Stimulated activated CD4-positive, alpha-beta T cell treated with anti-CD3 and anti-CD28 coated beads, Interleukin-1b, Interleukin-23, amount 100 ng/mL, for 4 hours (primary cell): ENCODE data around the gene OCA2.

Experiments used
- DNase-seq, 2 donors: peaks; one replicate each; pipeline ENCODE4 v3.0.0-alpha.2; 2020; ENCODE audit warnings: low read depth in 2 of 2

The OCA2 gene

DNA sequence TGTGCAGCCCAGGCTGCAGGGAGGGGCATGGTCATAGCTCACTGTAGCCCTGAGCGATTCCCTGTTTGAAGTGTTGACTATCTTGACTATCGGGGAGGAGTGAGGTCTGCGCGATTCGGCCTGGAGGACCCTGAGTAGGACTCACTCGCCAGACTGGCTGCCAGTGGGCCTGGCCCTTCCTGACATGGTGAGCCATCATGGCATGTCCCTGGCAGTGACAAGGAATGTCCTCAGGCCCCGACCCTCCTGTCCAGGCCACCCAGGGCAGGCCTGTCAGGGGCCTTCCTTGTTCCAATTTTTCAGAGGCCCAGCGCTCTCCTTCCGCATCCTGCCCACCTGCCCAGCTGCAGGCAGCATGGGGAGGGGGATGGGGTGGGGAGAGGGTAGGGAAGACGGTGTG lies 5.2 kb upstream of the OCA2 start:
- DNase-seq, result no peak

DNA sequence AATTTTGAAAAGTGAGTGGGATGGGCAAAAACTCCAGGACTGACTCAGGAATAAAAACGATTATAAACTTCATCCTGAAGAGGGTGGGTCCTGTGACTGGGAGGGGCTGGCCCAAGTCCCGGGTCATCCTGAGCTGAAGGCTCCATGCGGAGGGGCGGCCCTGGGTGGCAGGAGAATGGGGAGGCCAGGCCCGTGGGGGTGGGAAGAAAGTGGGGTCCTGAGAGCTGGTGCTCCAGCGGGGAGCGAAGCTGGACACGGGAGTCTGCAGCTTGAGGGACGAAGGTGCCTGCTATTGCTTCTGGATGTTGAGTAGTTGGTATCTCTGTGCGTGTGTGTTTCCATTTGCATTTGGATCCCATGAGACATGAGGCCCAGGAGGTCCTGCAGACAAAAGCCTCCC lies 4.7 kb upstream of the OCA2 start:
- no peak for DNase-seq

DNA sequence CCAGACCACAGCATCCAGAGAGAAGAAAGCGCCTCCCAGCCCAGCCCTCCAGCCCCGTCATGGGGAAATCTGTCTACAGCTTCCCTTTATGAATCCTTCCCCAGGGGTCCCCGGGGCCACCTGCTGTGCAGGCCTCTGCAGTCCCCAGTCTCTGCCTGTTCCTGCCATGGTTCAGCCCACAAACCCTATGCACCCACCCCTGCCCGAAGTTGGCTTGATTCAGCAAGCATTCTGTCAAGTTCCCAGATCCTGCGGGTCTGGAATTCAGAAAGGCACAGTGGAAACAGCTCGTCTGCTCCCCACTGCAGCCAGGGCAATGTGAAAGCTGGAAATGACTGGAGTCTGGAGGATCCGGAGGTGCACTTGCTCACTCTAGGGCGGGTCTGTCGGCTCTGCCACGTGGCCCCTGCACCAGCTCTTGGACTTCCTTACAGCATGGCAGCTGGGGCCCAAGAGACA lies 2.9 kb upstream of the OCA2 start:
- no peak for DNase-seq

DNA sequence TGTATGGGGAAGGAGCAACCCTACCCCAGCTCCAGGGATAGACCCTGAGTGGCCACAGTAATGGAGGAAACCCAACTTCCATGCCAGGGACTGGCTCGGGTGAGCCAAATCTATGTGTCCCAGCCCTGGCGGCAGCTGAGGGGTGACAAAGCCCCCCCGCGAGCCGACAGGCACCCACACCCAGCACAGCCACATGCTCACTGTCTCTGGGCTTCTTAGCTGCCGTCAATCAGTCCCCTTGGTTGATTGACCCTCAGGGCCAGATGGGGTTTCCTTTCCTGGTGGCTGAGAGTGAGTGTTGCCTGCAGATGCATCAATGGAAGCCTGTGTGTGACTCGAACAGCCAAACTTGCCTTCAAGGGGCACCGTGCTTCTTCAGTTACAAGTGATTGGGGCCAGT lies 2.1 kb upstream of the OCA2 start:
- no peak for DNase-seq

DNA sequence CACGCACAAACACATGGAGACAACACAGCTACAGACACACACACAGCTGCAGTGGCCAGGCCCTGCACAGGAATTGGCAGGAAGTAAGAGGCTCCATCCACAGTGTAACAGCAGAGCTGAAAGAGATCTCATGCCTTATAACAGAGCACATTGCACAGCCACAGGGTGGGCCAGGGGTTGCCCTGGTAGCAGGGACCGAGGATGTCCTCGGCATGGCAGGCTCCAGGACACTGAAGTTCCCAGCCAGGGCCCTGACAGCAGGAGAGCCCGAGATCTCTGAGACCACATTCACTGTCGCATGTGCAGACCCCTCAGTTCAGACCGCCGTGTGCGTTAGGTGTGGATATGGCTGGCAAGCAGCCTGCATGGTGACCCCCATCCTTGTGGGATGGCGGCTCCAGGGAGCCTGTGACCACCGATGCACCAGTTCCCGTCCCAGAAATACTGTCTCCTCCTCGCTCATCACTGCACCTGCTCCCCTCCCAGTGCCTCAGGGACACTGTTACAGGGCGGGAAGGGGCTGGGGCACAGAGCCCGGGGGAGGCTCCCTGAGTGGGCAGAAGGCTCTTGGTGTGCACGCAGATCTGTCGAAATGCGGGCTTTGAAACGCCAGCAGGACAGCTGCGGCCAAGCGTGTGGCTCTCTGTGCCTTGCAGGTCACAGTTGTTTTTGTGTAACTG lies 1.5 kb upstream of the OCA2 start:
- no peak for DNase-seq

DNA sequence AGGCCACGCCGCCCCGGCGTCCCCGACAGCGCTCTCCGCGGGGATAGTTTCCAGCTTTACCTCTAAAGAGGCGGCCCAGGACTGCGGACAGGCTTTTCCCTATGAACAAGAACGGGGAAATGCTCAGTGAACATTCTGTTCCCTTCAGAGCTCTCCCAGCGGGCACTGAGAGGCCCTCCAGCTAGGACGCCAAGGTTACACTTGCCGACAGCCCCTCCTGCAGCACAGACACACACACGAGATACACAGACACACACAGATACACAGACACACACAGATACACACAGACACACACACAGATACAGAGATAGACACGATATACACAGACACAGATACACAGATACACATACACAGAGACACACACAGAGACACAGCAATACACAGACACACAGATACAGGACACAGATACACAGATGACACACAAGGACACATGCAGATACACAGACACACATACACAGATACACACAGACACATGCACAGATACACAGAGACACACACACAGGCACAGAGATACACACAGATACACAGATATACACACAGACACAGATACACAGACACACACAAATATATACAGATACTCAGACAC lies 533 bp upstream of the OCA2 start:
- no peak for DNase-seq

DNA sequence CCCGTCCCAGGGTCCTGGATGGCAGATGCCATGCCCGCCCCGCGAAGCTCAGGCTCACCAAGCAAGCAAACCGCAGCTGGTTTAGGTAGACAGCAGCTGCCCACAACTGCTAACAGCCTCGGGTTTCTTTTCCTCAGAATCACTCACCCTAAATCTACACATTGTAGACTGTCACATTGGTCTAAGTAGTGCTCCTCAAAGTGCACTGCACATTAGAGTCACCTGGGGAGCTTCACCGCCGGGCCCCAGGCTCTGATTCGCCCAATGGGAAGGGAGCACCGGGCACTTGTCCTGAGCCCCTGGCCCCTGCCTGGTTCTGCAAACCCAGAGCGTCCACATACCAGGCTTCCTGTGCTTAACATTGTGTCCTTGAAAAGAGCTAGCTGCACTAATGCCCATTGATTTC lies 752 bp downstream of the OCA2 start:
- no peak for DNase-seq

DNA sequence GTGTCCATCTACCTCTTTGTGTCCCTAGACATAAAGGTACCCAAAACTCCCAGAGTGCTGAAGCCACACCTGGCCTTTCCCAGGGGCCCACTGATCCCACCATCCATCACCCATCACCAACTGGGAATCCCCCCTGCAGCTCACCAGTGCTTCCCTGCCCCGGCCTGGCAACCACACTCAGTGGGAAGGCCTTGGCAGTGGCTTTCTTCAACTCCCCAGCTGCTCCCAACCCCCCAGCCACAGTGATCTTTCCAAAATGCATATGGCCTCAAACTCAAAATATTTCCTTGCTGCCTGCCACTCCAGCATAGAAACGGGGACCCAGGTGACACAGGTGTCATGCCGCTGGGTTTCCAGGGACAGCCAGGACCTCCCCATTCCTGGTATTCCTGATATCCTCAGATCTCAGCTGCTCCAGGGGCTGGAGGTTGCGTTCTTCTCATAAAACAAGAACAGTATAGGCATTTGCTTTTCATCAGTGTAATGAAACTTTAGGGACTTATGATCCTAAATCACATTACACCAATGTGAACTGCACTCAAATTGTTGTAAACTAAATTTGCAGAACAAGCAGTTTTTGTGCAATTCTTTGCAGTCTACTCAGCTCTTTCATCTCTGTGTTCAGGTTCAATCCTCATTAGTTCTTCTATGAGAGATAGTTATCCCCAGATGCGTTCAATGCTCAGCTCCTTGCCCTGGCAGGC lies 1.3 kb downstream of the OCA2 start:
- DNase-seq, result no peak

DNA sequence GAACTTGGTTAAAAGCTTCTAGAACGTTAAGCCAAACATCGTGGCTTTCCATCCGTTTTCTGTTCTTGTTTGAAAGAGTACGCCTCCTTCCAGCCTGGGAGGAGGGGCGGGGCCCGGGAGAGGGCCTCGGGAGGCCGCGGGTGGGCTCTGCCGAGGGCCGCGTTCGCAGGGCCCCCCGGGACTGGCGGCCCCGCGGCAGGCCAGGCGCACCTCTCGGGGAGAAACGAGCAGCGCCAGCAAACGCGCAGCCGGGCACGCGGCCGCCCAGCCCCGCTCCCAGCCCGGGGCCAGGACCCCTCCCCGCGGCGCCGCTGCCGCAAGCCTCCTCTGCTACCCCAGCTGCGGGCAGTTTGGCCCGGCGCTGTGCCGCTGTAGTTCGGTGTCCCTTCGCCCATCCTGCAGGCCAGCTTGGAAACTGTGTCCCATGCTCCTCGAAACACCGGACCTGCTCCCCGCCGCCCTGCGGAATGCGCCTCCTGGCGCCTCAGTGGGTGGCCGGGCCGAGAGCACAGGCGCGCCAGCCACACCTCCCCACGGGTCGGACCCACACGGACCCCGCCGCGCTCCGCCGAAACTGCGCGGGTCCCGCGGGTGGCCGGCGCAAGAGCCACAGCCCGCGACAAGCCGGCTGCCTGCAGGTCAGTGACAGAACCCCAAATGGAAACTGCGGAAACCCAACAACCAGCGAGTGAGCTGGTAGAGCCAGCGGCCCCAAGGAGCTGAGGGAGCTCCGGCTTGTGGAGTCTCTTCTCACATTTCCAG lies 2.3 kb downstream of the OCA2 start:
- no peak for DNase-seq

DNA sequence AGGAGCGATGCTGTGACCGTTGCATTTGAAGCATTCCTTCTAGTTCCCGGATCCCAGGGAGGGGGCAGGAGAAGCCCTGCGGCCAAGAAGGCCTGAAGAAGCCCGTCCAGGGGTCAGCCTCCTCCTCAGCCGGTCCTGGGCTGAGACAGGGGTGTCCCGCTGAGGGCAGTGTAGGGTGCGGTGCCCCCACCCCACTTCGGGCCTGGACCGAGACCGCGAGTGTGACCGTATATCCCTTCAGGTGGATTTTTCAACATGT lies 2.8 kb downstream of the OCA2 start:
- no peak for DNase-seq

DNA sequence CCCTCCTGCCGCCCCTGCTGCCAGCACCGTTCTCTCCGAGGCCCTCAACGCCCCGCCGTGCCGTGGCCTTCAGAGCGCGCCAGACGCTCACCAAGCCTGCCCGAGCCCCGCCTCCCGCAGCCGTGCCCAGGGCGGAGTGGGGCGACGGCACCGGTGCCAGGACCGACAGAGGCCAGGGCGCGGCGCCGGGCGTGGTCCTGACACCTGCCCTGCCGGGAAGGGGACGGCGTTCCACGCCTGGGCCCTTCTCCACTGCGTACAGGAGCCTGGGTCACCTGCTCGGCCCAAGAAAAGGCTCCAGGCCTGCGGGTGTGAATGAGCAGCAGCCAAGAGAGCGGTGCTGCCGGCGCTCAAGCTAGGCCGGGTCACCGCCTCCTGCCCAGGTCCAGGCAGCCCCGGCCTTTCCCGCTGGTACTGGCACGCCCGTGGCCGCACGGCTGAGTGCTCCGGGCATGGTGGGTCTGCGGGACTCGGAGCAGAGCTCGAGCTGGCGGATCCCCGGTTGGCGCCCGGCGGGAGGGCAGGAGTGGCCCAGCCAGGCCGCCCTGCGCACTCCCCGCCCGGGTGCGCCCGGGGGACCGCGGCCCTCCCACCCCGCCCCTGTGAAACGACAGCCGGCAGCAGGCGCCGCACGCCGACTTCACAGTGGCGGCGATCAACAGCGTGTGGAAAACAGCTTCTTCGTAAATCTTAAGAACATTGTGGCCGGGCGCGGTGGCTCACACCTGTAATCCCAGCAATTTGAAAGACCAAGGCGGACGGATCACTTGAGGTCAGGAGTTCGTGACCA lies 4.2 kb downstream of the OCA2 start:
- DNase-seq, result peak in 1 of 2 donors; percentile 32

DNA sequence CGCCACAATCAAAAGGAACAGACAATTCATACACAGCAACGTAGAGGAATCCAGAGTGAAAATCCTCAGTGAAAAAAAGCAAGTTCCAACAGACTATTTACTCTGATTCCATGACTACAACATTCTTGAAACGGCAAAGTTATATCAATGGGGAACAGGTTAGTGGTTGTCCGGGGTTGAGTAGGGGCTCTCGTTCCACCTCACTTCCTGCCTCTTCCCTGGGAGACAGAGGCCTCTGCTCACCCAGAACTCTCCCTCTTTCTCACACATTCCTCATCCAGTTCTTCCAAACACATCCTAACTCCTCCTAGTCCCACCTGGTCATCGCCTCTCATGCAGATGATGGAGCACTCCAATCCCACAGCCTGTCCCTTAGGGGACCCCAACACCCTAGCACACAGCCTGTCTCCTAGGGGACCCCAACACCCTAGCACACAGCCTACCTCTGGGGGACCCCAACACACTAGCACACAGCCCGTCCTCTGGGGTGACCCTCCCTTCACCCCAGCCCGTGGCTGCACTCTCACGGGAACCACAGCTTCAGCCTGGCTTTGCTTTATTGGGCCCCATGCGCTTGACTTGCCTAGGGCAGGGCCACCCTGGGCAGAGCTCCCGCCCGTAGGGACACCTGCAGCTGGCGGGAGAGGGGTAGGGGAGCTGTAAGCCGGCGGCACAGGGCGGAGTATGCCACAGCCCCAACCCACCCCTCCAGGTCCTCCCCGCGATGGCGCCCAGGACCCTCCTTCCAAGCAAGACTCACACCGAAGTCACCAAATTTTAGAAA lies 5.2 kb downstream of the OCA2 start:
- DNase-seq, result no peak

DNA sequence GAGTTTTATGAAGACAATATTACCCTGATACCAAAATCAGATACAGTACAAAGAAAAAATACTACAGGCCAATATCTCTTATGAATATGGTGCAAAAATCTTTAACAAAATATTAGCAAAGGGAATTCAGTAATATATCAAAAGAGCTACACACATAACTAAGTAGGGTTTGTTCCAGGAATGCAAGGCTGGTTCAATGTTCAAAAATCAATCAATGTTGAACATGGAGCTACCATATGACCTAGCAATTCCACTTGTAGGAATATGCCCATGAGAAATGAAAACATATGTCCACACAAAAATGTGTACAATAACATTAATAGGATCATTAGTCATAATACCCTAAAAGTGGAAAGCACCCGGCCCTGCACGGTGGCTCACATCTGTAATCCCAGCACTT lies 7.8 kb downstream of the OCA2 start:
- DNase-seq, result no peak

DNA sequence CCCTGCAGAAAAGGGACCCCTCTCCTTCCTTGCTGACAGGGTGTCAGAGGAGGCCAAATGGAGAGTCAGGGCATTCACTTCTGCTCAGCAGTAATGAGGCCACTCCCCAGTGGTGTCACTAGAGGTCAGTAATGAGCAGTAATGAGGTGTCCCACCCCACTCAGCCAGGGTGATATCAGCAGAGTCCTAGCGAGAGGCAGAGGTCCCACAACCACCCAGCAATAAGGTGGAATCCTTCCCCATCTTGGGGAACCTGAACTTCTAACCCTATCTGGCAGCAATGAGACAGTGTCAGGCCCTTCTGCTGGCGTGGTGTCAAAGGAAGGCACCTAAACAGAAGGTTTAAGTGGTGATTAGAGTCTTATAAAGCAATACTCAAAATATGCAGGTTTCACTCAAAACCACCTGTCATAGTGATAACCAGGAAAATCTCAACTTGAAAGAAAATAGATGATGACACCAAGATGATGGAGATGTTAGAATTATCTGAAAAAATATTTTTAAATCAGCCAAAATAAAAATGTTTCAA lies 12.9 kb downstream of the OCA2 start:
- DNase-seq, result no peak

DNA sequence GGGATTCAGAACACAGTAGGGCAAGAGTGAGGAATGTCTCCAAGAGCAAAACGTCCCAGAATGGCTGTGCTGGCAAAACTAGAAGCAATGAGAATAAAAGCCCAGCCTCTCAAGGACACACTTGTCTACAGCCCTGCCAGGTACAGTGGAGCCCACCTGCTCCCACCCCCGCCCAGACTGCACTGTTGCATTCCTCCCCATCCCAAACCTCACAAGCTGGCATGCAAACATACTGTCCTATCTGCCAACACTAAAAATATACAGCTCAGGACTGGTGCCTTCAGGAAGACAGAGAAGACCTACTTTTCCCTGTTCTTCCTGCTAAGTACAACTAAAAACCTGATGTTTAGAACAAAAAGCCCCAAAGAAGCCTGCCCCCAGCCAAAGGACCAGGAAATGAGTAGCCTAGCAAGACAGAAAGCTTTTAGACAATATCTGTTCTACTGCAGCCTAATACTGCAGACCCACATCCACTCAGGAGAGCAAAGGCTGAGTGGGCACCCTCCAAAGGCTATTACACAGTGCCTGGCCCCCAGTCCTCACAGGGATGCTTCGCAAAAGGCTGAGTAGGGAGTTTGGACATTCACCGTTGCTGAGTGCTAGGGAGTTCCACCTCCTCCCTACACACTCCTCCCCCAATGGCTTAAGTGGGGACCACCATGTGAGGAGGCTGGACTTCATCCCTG lies 13.5 kb downstream of the OCA2 start:
- DNase-seq, result no peak

DNA sequence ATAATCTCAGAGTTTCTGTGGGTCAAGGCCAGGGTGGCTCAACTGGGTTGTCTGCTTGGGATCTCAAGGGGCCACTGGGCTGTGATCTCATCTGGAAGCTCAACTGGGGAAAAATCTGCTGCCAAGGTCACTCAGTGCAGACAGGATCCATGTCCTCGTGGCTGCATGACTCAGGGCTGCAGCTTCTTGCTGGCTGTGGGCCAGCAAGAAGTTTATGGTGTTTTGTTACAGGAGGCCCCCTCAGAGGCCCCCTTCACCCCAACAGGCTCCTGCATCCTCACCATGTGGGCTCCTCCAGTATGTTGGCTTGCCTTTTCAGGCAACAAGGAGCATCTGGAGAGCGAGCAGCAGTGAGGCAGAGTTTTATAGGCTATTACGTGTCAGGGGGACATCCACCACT lies 14.6 kb downstream of the OCA2 start:
- DNase-seq, result no peak

DNA sequence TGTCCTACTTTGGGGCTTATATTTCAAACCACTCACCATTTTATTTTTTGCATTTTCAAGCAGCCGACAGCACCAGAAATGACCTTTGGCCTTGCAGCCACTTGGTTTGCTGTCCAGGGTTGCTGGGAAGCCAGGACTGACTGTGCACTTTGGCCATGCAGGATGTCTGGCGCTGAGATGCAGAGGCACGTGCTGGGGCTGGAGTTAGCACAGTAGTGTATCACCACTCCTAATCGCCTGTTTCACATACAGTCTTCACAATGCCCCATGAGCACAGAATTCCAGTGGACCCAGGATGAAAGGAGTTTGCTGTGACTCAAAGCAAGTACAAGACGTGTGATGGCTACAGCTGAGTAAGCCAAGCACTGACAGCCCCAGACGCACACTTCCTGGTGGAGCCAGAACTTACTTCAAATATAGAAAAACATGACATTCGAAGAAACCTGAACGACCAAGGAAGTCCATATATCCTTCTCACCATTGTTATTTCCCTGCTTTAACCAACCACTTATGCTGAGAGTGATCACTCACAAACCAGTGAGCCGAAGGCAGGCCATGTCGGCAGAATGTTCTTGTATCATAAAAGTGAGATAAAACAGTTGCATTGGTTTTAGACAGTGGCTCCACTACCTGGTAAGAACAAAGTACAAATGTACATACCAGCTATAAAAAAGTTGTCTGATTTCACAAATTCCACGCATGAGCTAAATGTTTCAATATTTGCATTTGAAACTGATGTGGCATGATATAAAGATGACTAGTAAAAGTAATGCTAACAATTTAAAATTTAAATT lies 16.0 kb downstream of the OCA2 start:
- DNase-seq, result no peak

DNA sequence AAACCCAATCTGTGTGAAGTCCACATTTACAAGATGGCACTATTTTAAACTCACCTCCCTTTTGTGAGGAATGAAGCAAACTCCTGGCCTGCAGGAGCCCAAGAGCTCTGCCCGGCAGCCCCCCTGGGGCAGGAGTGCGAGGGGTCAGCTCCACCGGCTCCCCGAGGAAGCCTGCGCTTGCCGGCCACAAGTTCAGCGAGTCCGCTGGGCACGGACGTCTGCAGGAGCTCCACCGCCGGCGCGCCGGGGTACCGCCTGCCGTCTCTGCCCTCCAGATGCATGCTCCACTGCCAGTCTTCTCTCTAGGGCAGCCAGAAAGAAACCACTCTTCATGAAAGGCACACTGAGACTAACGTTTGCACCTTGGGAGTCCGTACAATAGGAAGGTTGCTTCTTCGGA lies 17.5 kb downstream of the OCA2 start:
- DNase-seq, result no peak

DNA sequence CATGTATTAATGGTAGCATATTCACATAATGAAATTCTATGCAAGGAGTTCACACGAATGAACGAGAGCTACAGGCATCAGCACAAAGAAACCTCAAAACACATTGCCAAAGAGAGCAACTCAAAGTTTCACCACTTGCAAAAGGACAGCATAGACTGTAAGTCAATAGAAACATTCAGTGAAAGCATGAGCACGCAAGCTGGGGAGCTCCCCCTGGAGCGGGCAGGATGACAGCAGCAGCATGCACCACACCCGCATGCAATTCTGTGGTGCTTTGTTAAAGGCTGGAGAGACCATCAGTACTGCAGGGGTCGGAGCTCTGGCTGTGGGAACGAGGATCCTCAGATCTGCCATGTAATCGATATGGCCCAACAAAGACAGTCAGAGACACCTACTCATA lies 18.7 kb downstream of the OCA2 start:
- no peak for DNase-seq
